Measurements from ENCODE around the gene SYAP1. TPM values are rescaled to one million over a fixed set of nuclear protein-coding genes. Genes with fewer than 3 reads are reported as not detected.

The SYAP1 gene
- total RNA-seq, 4 donors from 2014 or later, result 10.6 to 26.4 (median 16.9) TPM

GRCh38 chrX:16804923-16805464 is 85.6 kb downstream of the SYAP1 start:
- ATAC-seq, result no peak
- H3K4me1 ChIP-seq, result peaks cover 14 to 27% of the 10 kb centered on the region in 2 donors
- no peaks in the 10 kb centered on the region for H3K36me3 ChIP-seq
- intact Hi-C loops (cut with DNase I; ENCODE audit: low total_unique reads) (no loop called here), in situ Hi-C loops (cut with MboI; ENCODE audit: low sequenced_read_pairs in 4 of 4) (no loop called here)
- no peak for TF ChIP-seq POLR2A (IDR thresholded peaks at IDR 0.05)
- TF ChIP-seq, protein P1, sequence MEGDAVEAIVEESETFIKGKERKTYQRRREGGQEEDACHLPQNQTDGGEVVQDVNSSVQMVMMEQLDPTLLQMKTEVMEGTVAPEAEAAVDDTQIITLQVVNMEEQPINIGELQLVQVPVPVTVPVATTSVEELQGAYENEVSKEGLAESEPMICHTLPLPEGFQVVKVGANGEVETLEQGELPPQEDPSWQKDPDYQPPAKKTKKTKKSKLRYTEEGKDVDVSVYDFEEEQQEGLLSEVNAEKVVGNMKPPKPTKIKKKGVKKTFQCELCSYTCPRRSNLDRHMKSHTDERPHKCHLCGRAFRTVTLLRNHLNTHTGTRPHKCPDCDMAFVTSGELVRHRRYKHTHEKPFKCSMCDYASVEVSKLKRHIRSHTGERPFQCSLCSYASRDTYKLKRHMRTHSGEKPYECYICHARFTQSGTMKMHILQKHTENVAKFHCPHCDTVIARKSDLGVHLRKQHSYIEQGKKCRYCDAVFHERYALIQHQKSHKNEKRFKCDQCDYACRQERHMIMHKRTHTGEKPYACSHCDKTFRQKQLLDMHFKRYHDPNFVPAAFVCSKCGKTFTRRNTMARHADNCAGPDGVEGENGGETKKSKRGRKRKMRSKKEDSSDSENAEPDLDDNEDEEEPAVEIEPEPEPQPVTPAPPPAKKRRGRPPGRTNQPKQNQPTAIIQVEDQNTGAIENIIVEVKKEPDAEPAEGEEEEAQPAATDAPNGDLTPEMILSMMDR (IDR thresholded peaks at IDR 0.05 in 4 of 5, conservative IDR thresholded peaks at IDR 0.05 in 1 of 5), result no peak
- H3K27ac ChIP-seq, result no peak overlapping the region
- no peaks in the 10 kb centered on the region for H3K27me3 ChIP-seq
- H3K9me3 ChIP-seq, result no peaks in the 10 kb centered on the region
- no peak overlapping the region for H3K4me3 ChIP-seq
- no peak for DNase-seq

DNA sequence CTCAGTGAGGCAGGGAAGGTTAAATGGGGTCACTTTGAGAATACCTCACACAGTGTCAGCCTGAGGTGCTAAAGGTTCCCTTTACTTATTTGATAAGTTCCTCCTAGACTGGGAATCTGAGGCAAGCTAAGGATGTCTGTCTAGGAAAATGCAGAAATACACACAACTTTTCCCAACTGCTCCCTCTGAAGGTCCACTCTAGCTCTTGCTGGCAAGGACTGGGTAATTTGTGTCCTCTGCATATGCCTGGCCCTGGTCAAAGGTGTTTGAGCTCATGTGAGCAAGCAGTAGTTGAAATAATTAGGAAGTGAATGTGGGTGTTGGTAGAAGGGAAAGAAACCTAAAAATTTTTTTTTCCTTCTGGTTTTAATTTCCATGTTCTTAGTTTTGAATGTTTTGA is 88.1 kb downstream of the SYAP1 start:
- Histone ChIP-seq H3K4me3 (peak overlapping the region in 2 of 4 donors; percentile 37 to 41), H3K27ac (peak overlapping the region; percentile 63 to 80 (median 72)), H3K9me3 (no peaks in the 10 kb centered on the region), H3K36me3 (no peaks in the 10 kb centered on the region), H3K27me3 (no peaks in the 10 kb centered on the region), H3K4me1 (peaks cover 14 to 27% of the 10 kb centered on the region in 2 donors)
- in situ Hi-C loops (cut with MboI; ENCODE audit: low sequenced_read_pairs in 4 of 4) (no loop called here), intact Hi-C loops (cut with DNase I; ENCODE audit: low total_unique reads) (no loop called here)
- ATAC-seq (peak in 1 of 2 donors; percentile 68), DNase-seq (no peak)
- TF ChIP-seq, protein P1 (IDR thresholded peaks at IDR 0.05 in 4 of 5, conservative IDR thresholded peaks at IDR 0.05 in 1 of 5), result no peak
- TF ChIP-seq POLR2A (IDR thresholded peaks at IDR 0.05), result no peak

GRCh38 chrX:16807976-16808542 is 88.6 kb downstream of the SYAP1 start:
- intact Hi-C loops (cut with DNase I; ENCODE audit: low total_unique reads), result no loop called here
- no peaks in the 10 kb centered on the region for H3K36me3 ChIP-seq
- DNase-seq, result peak in 1 of 2 donors; percentile 20
- peak overlapping the region; percentile 63 to 80 (median 72) for H3K27ac ChIP-seq
- in situ Hi-C loops (cut with MboI; ENCODE audit: low sequenced_read_pairs in 4 of 4), result no loop called here
- H3K4me3 ChIP-seq, result peak overlapping the region in 3 of 4 donors; percentile 24 to 41 (median 37)
- TF ChIP-seq, protein P1 (IDR thresholded peaks at IDR 0.05 in 4 of 5, conservative IDR thresholded peaks at IDR 0.05 in 1 of 5), result no peak
- peak in 1 of 2 donors; percentile 23 for TF ChIP-seq POLR2A (IDR thresholded peaks at IDR 0.05)
- peaks cover 14 to 27% of the 10 kb centered on the region in 2 donors for H3K4me1 ChIP-seq
- H3K27me3 ChIP-seq, result no peaks in the 10 kb centered on the region
- H3K9me3 ChIP-seq, result no peaks in the 10 kb centered on the region
- ATAC-seq, result peak; percentile 97 to 98

- DNase-seq (no peak), ATAC-seq (no peak)
- Histone ChIP-seq H3K27ac (no peak overlapping the region), H3K4me1 (no peaks in the 10 kb centered on the region), H3K4me3 (no peak overlapping the region), H3K27me3 (no peaks in the 10 kb centered on the region), H3K9me3 (no peaks in the 10 kb centered on the region), H3K36me3 (no peaks in the 10 kb centered on the region)
- in situ Hi-C loops (cut with MboI; ENCODE audit: low sequenced_read_pairs in 4 of 4) (no loop called here), intact Hi-C loops (cut with DNase I; ENCODE audit: low total_unique reads) (no loop called here)
- TF ChIP-seq, protein P1 (IDR thresholded peaks at IDR 0.05 in 4 of 5, conservative IDR thresholded peaks at IDR 0.05 in 1 of 5), result no peak
- no peak for TF ChIP-seq POLR2A (IDR thresholded peaks at IDR 0.05)
These were observed 95.2 kb downstream of the SYAP1 start for GRCh38 chrX:16814597-16814996.

Other genes starting within 250 kb of the SYAP1 start
- gene S100G, start 69.5 kb upstream of the SYAP1 start, total RNA-seq, result not detected
- gene CTPS2, start 6.9 kb upstream of the SYAP1 start, total RNA-seq, result 1 to 10 TPM; 2.0 to 3.8 (median 2.8) TPM
- gene TXLNG, start 66.9 kb downstream of the SYAP1 start, total RNA-seq, result 10 to 100 TPM in 2 of 4 donors, 1 to 10 TPM in 2; 6.9 to 16.9 (median 9.6) TPM
- gene RBBP7, start 150.8 kb downstream of the SYAP1 start, total RNA-seq, result 100 to 1,000 TPM in 3 of 4 donors, 10 to 100 TPM in 1; 95.0 to 325 (median 151) TPM
- gene REPS2, start 227.0 kb downstream of the SYAP1 start, total RNA-seq, result 1 to 10 TPM; 1.8 to 8.8 (median 3.2) TPM